Suprapubic skin (tissue), 3 donors: ENCODE measurements around the gene CASTOR1.

Experiments
- POLR2A ChIP-seq, 2 donors: fragments of 450-650 bp; IDR thresholded peaks; one replicate each; pipeline ENCODE4 v1.6.1; 2017; ENCODE audit warnings: antibody characterized with exemption in 2 of 2, mild to moderate bottlenecking in 2 of 2, moderate library complexity in 2 of 2
- TF ChIP-seq, protein P1 (sequence below), 2 donors: fragments of 200-600 bp in 1 of 2; fragments of 450-650 bp in 1 of 2; sonication (generic) in 1 of 2; IDR thresholded peaks; one replicate each; pipeline ENCODE4 v1.5.1; 2016 to 2019; ENCODE audit warnings: antibody characterized with exemption in 2 of 2, mild to moderate bottlenecking in 1 of 2, moderate library complexity in 1 of 2

DNA sequence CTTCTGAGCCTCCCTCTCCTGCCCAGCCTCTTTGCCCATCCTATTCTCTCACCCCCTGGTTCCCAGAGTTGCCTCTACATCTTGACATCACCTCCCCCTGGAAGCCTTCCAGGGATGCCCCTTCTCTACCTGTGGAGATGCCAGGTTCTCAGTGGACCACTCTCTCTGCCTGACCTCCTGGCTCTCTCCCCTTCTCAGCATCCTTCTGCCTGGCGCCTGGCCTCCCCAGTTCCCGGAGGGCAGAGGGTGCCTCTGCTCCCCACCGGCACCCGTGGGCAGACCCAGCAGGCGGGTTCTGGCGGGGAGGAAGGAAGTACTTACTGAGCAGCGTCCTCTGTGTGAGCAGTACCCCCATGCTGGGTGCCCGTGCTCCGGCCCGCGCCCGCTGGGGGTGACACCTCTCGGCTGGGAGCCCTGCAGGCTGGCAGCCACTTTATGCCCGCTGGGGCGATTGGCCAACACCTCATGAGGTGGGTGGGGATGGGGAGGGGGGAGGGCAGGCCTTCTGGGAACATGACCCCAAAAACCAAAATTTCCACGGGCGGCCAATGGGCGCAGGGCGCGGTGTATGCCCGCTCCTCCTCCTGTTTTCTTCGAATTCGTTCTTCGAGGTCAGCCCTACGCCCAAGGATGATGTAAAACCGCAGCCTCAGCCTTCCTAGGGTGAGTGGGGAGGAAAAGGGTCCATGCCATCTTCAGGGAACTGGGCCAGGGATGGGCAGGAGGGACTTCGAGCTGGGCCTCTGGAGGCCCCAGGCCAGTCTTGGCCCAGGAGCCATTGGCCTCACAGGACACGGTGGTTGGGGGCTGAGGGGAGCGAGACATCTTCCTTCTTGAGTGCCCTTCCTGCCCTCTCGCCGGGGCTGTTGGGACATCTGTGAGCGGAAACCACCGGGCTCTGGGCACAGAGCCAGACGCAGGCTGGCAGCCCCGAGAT, 22.6 kb downstream of the CASTOR1 start, which contains the start of gene OSM:
- no peak for TF ChIP-seq POLR2A (IDR thresholded peaks at IDR 0.05)
- TF ChIP-seq, protein P1, sequence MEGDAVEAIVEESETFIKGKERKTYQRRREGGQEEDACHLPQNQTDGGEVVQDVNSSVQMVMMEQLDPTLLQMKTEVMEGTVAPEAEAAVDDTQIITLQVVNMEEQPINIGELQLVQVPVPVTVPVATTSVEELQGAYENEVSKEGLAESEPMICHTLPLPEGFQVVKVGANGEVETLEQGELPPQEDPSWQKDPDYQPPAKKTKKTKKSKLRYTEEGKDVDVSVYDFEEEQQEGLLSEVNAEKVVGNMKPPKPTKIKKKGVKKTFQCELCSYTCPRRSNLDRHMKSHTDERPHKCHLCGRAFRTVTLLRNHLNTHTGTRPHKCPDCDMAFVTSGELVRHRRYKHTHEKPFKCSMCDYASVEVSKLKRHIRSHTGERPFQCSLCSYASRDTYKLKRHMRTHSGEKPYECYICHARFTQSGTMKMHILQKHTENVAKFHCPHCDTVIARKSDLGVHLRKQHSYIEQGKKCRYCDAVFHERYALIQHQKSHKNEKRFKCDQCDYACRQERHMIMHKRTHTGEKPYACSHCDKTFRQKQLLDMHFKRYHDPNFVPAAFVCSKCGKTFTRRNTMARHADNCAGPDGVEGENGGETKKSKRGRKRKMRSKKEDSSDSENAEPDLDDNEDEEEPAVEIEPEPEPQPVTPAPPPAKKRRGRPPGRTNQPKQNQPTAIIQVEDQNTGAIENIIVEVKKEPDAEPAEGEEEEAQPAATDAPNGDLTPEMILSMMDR (IDR thresholded peaks at IDR 0.05), result no peak
